IMR-90 (cell line): ENCODE measurements around the gene NCCRP1. TPM values are rescaled to one million over a fixed set of nuclear protein-coding genes. Genes with fewer than 3 reads are reported as not detected.

Experiments used
- ATAC-seq: fragments of 200-7000 bp; cut with Tn5 transposase; 2 replicates; pipeline ENCODE4 v1.9.1; 2020; ENCODE audit warnings: low read depth, mild to moderate bottlenecking, moderate library complexity
- BruUV-seq: library from RNA; stranded (reverse); fragments of 400-500 nt; replicated peaks from 2 replicates; lab custom pipeline; 2021; lab: Mats Ljungman, UMichigan
- CTCF ChIA-PET: fragments of 300-600 bp; formaldehyde crosslinking; extraction: SDS; loops from one replicate; lab custom pipeline; 2021; ENCODE audit warnings: antibody characterized with exemption; lab: Yijun Ruan, JAX
- POLR2A ChIA-PET: fragments of 300-600 bp; sonication (Branson Sonifier 250); formaldehyde crosslinking; loops from one replicate; lab custom pipeline; 2022; ENCODE audit warnings: antibody characterized with exemption; ENCODE audit not compliant: unreplicated experiment; lab: Charles Lee
- DNase-seq: peaks from one replicate; pipeline ENCODE4 v3.0.0; 2013
- H2AFZ ChIP-seq: replicated peaks from 2 replicates; pipeline ENCODE3; 2013; ENCODE audit warnings: low read length, mild to moderate bottlenecking; ENCODE audit not compliant: poor library complexity
- H2AK5ac ChIP-seq: 2 replicates; pipeline ENCODE4 v1.6.1; 2013; ENCODE audit warnings: low read depth, low read length, inconsistent platforms
- H2AK9ac ChIP-seq: replicated peaks from 2 replicates; pipeline ENCODE3; 2013; ENCODE audit warnings: mild to moderate bottlenecking, low read depth, low read length, moderate library complexity; ENCODE audit not compliant: poor library complexity
- H2BK120ac ChIP-seq: 2 replicates; pipeline ENCODE4 v1.6.1; 2013; ENCODE audit warnings: low read depth, low read length, inconsistent platforms
- H2BK15ac ChIP-seq: 3 replicates; pipeline ENCODE4 v1.6.1; 2013; ENCODE audit warnings: low read depth, low read length, inconsistent platforms
- H2BK20ac ChIP-seq: 2 replicates; pipeline ENCODE4 v1.6.1; 2013; ENCODE audit warnings: low read depth, mild to moderate bottlenecking, inconsistent platforms, low read length, moderate library complexity
- H2BK5ac ChIP-seq: 2 replicates; pipeline ENCODE4 v1.6.1; 2013; ENCODE audit warnings: mild to moderate bottlenecking, low read depth, low read length, inconsistent platforms; ENCODE audit not compliant: poor library complexity, severe bottlenecking
- H3K14ac ChIP-seq: replicated peaks from 2 replicates; pipeline ENCODE4 v1.6.1; 2013; ENCODE audit warnings: low read depth, low read length, inconsistent platforms
- H3K18ac ChIP-seq: 2 replicates; pipeline ENCODE4 v1.6.1; 2013; ENCODE audit warnings: low read depth, low read length, control low read depth
- H3K23ac ChIP-seq: 2 replicates; pipeline ENCODE4 v1.6.1; 2013; ENCODE audit warnings: low read depth, low read length, inconsistent platforms
- H3K27ac ChIP-seq: 2 replicates; pipeline ENCODE4 v1.5.1; 2013; ENCODE audit warnings: mild to moderate bottlenecking, control low read depth, low read length; ENCODE audit not compliant: insufficient read depth
- H3K27me3 ChIP-seq: 2 replicates; pipeline ENCODE4 v1.6.1; 2013; ENCODE audit warnings: low read length; ENCODE audit not compliant: control insufficient read depth, insufficient read depth
- H3K36me3 ChIP-seq: 2 replicates; pipeline ENCODE4 v1.6.1; 2013; ENCODE audit warnings: low read length, mixed read lengths; ENCODE audit not compliant: control insufficient read depth, insufficient read depth
- H3K4ac ChIP-seq: 2 replicates; pipeline ENCODE4 v1.6.1; 2013; ENCODE audit warnings: low read depth, low read length, inconsistent platforms
- H3K4me1 ChIP-seq: 2 replicates; pipeline ENCODE4 v1.6.1; 2013; ENCODE audit warnings: low read length, mixed read lengths; ENCODE audit not compliant: control insufficient read depth, insufficient read depth
- H3K4me2 ChIP-seq: 2 replicates; pipeline ENCODE4 v1.6.1; 2013; ENCODE audit warnings: low read depth, mild to moderate bottlenecking, control low read depth, low read length, moderate library complexity
- H3K4me3 ChIP-seq: 2 replicates; pipeline ENCODE4 v1.5.1; 2013; ENCODE audit warnings: low read depth, mild to moderate bottlenecking, control low read depth, low read length, moderate library complexity; ENCODE audit not compliant: insufficient read depth
- H3K56ac ChIP-seq: 2 replicates; pipeline ENCODE4 v1.6.1; 2013; ENCODE audit warnings: low read length, inconsistent platforms; ENCODE audit not compliant: insufficient read depth; ENCODE audit errors: extremely low read depth
- H3K79me1 ChIP-seq, 2 experiments: 2 replicates each; pipeline ENCODE4 v1.6.1; 2013; ENCODE audit warnings: low read length in 2 of 2, inconsistent platforms in 1 of 2, low read depth in 1 of 2
- H3K9ac ChIP-seq: 2 replicates; pipeline ENCODE4 v1.6.1; 2013; ENCODE audit warnings: low read depth, low read length, control low read depth
- H3K9me1 ChIP-seq: 2 replicates; pipeline ENCODE4 v1.6.1; 2013; ENCODE audit warnings: low read length, inconsistent platforms; ENCODE audit not compliant: insufficient read depth
- H3K9me3 ChIP-seq: 2 replicates; pipeline ENCODE4 v1.6.1; 2013; ENCODE audit warnings: low read length; ENCODE audit not compliant: control insufficient read depth, insufficient read depth
- H4K20me1 ChIP-seq: 2 replicates; pipeline ENCODE4 v1.6.1; 2013; ENCODE audit warnings: low read length, inconsistent platforms; ENCODE audit not compliant: insufficient read depth
- H4K5ac ChIP-seq: 2 replicates; pipeline ENCODE4 v1.6.1; 2013; ENCODE audit warnings: mild to moderate bottlenecking, low read depth, low read length, control low read depth
- H4K8ac ChIP-seq, 2 experiments: 2 replicates each; pipeline ENCODE4 v1.6.1; 2013; ENCODE audit warnings: low read depth in 2 of 2, low read length in 2 of 2, control low read depth in 1 of 2, inconsistent platforms in 1 of 2
- H4K91ac ChIP-seq: 2 replicates; pipeline ENCODE4 v1.6.1; 2013; ENCODE audit warnings: low read depth, low read length, inconsistent platforms; ENCODE audit not compliant: insufficient read depth
- CEBPB ChIP-seq: IDR thresholded peaks from 2 replicates; pipeline ENCODE4 v1.6.1; 2012; ENCODE audit warnings: low read depth, low read length, improper control_type of control experiment
- CHD1 ChIP-seq: IDR thresholded peaks from 2 replicates; pipeline ENCODE4 v1.6.1; 2012; ENCODE audit warnings: low read depth, low read length, improper control_type of control experiment
- CTCF ChIP-seq: conservative IDR thresholded peaks from 2 replicates; pipeline ENCODE4 v1.5.1; 2012; ENCODE audit warnings: mild to moderate bottlenecking, low read depth, low read length, improper control_type of control experiment
- FOS ChIP-seq: fragments of 150-350 bp; IDR thresholded peaks from 2 replicates; pipeline ENCODE4 v1.6.1; 2016; ENCODE audit warnings: low read depth, low read length
- MAFK ChIP-seq: IDR thresholded peaks from 2 replicates; pipeline ENCODE4 v1.6.1; 2012; ENCODE audit warnings: low read depth, low read length, improper control_type of control experiment
- MAZ ChIP-seq: IDR thresholded peaks from 2 replicates; pipeline ENCODE4 v1.6.1; 2012; ENCODE audit warnings: low read depth, mild to moderate bottlenecking, low read length, improper control_type of control experiment, moderate library complexity, borderline replicate concordance
- MXI1 ChIP-seq: IDR thresholded peaks from 2 replicates; pipeline ENCODE4 v1.6.1; 2012; ENCODE audit warnings: low read depth, mild to moderate bottlenecking, low read length, moderate library complexity, borderline replicate concordance
- NFE2L2 ChIP-seq: fragments of 150-350 bp; IDR thresholded peaks from 2 replicates; pipeline ENCODE4 v1.6.1; 2016; ENCODE audit warnings: low read depth, mild to moderate bottlenecking, low read length
- POLR2A ChIP-seq: IDR thresholded peaks from 2 replicates; pipeline ENCODE4 v1.6.1; 2012; ENCODE audit warnings: mild to moderate bottlenecking, low read depth, low read length
- RAD21 ChIP-seq: IDR thresholded peaks from 2 replicates; pipeline ENCODE4 v1.6.1; 2012; ENCODE audit warnings: low read length, improper control_type of control experiment
- RCOR1 ChIP-seq: IDR thresholded peaks from 2 replicates; pipeline ENCODE4 v1.6.1; 2012; ENCODE audit warnings: mild to moderate bottlenecking, low read length, improper control_type of control experiment; ENCODE audit not compliant: insufficient replicate concordance
- RFX5 ChIP-seq: IDR thresholded peaks from 2 replicates; pipeline ENCODE4 v1.8.0; 2012; ENCODE audit warnings: low read depth, mild to moderate bottlenecking, low read length, moderate library complexity
- USF2 ChIP-seq: fragments of 150-350 bp; IDR thresholded peaks from 2 replicates; pipeline ENCODE4 v1.6.1; 2017; ENCODE audit warnings: mild to moderate bottlenecking, antibody characterized with exemption, low read length, low read depth
- WGBS, 2 experiments: methylation state at CpG; one replicate each; pipeline versions ENCODE4 v1.1.5 to v1.1.7; 2013; ENCODE audit warnings: missing lambda C conversion rate in 2 of 2; ENCODE audit not compliant: insufficient read length in 1 of 2; ENCODE audit errors: extremely low coverage in 2 of 2; 5-methylcytosine and 5-hydroxymethylcytosine counted together
- dilution Hi-C: fragments of 300-500 bp; cut with HindIII; formaldehyde crosslinking; loops from one replicate; pipeline ENCODE4 v1.14.3; 2018; ENCODE audit warnings: low sequenced_read_pairs; ENCODE audit not compliant: unreplicated experiment
- in situ Hi-C: fragments of 300-500 bp; cut with MboI; formaldehyde crosslinking; loops from 3 replicates; pipeline ENCODE4 v1.14.3; 2019; ENCODE audit warnings: low sequenced_read_pairs, inconsistent platforms, mixed read lengths
- intact Hi-C: fragments of 100-400 bp; cut with micrococcal nuclease; formaldehyde crosslinking; loops from 2 replicates; pipeline ENCODE4 v1.10.0; 2022
- polyA plus RNA-seq, 3 experiments: library from polyadenylated mRNA; depleted of rRNA; stranded (reverse); fragments of >200 nt; gene quantifications; 2 replicates each; pipeline ENCODE4 v1.2.3, GENCODE V29; 2012; ENCODE audit warnings: low replicate concordance in 1 of 3
- total RNA-seq: library from RNA; depleted of rRNA; stranded (reverse); fragments of >200 nt; gene quantifications from 2 replicates; pipeline ENCODE4 v1.2.3, GENCODE V29; 2012
- TF ChIP-seq, protein P1 (sequence below): fragments of 150-350 bp; IDR thresholded peaks from 2 replicates; pipeline ENCODE4 v1.6.1; 2016; ENCODE audit warnings: low read depth, mild to moderate bottlenecking, low read length, moderate library complexity, borderline replicate concordance

The NCCRP1 gene
- total and polyA plus RNA-seq, 2 of the 4 experiments (the other 2 are of a cell fraction): not detected

- CTCF ChIA-PET: no interaction called here
- no peak overlapping the region for H3K14ac ChIP-seq
- dilution Hi-C loops: no loop called here
Observed at GRCh38 chr19:39238209-39238608, 41.4 kb downstream of the NCCRP1 start.

More at GRCh38 chr19:39238209-39238608, 41.4 kb downstream of the NCCRP1 start:
- TF ChIP-seq RCOR1 (no peak), CTCF (no peak), RAD21 (no peak), NFE2L2 (no peak), RFX5 (no peak), CHD1 (no peak), USF2 (no peak), CEBPB (no peak), FOS (no peak), MAFK (no peak), POLR2A (no peak), MXI1 (no peak), MAZ (no peak)
- TF ChIP-seq, protein P1, sequence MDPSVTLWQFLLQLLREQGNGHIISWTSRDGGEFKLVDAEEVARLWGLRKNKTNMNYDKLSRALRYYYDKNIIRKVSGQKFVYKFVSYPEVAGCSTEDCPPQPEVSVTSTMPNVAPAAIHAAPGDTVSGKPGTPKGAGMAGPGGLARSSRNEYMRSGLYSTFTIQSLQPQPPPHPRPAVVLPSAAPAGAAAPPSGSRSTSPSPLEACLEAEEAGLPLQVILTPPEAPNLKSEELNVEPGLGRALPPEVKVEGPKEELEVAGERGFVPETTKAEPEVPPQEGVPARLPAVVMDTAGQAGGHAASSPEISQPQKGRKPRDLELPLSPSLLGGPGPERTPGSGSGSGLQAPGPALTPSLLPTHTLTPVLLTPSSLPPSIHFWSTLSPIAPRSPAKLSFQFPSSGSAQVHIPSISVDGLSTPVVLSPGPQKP: no peak
- POLR2A ChIA-PET: no interaction called here
- Histone ChIP-seq H3K4me1 (no peaks in the 10 kb centered on the region), H2AK5ac (no peak overlapping the region), H4K8ac (no peak overlapping the region), H3K9ac (no peak overlapping the region), H3K9me1 (no peaks in the 10 kb centered on the region), H3K36me3 (no peaks in the 10 kb centered on the region), H4K20me1 (no peaks in the 10 kb centered on the region), H4K5ac (no peak overlapping the region), H2AK9ac (no peak overlapping the region), H3K4me2 (no peak overlapping the region), H3K79me1 (no peaks in the 10 kb centered on the region), H3K4me3 (no peak overlapping the region), H2BK120ac (no peak overlapping the region), H2AFZ (no peak overlapping the region), H3K9me3 (no peaks in the 10 kb centered on the region), H3K27ac (no peak overlapping the region), H3K4ac (no peak overlapping the region), H2BK20ac (no peak overlapping the region), H3K56ac (no peak overlapping the region), H2BK15ac (no peak overlapping the region), H3K27me3 (peaks cover 27% of the 10 kb centered on the region), H4K91ac (no peak overlapping the region), H3K23ac (no peak overlapping the region), H3K18ac (no peak overlapping the region), H2BK5ac (no peak overlapping the region)
- BruUV-seq: no TSS peak
- ATAC-seq: no peak
- in situ Hi-C loops: no loop called here
- WGBS, 2 experiments: 40% methylated on average over 1 of the region's 6 CpGs; no CpG with 5 or more reads in 1 of the 2 experiments
- DNase-seq: no peak
- intact Hi-C loops: no loop called here
